ENCODE measurements around the gene C4B. TPM values are rescaled to one million over a fixed set of nuclear protein-coding genes. Genes with fewer than 3 reads are reported as not detected.
"Not testable (repeated sequence)": the region's sequence is repeated elsewhere in the genome, so short reads cannot be mapped to it uniquely, and the experiment has no call there.

The C4B gene
- total and polyA plus RNA-seq, 7 experiments from 2014 or later: 0.59 to 8.5 (median 7.6) TPM; not detected in 1

DNA sequence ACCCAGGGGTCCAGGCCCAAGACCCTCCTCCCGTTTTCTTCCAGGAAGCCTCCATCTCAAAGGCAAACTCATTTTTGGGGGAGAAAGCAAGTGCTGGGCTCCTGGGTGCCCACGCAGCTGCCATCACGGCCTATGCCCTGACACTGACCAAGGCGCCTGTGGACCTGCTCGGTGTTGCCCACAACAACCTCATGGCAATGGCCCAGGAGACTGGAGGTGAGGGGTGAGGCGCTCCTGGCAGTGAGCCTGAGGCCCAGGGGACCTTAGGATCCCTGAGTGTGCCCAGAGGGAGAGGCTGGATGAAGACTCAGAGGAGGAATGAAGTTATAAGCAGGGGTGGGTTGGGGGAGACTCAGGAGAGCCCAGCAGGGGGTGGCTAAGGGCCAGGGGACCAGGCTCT, 18.2 kb upstream of the C4B start:
- intact Hi-C loops (cut with micrococcal nuclease); ATAC-seq; POLR2A ChIA-PET; H3K27ac ChIP-seq (ENCODE audit: low read depth, low read length); H3K36me3 Mint-ChIP-seq; CTCF ChIA-PET; H3K4me1 Mint-ChIP-seq; H3K4me1 ChIP-seq (ENCODE audit: control insufficient read depth in 2 of 2, insufficient read depth in 2 of 2, low read length in 2 of 2); DNase-seq; H3K27me3 Mint-ChIP-seq; H3K9me3 Mint-ChIP-seq; H3K4me3 ChIP-seq (ENCODE audit: low read length); H3K36me3 ChIP-seq (ENCODE audit: control insufficient read depth in 2 of 3, insufficient read depth in 3 of 3, low read length in 3 of 3); H3K4me3 Mint-ChIP-seq; H3K27me3 ChIP-seq (ENCODE audit: control insufficient read depth in 2 of 2, insufficient read depth in 2 of 2, low read length in 2 of 2); H3K27ac Mint-ChIP-seq; H3K9me3 ChIP-seq (ENCODE audit: control insufficient read depth in 2 of 3, low read length in 3 of 3): not testable (repeated sequence)

DNA sequence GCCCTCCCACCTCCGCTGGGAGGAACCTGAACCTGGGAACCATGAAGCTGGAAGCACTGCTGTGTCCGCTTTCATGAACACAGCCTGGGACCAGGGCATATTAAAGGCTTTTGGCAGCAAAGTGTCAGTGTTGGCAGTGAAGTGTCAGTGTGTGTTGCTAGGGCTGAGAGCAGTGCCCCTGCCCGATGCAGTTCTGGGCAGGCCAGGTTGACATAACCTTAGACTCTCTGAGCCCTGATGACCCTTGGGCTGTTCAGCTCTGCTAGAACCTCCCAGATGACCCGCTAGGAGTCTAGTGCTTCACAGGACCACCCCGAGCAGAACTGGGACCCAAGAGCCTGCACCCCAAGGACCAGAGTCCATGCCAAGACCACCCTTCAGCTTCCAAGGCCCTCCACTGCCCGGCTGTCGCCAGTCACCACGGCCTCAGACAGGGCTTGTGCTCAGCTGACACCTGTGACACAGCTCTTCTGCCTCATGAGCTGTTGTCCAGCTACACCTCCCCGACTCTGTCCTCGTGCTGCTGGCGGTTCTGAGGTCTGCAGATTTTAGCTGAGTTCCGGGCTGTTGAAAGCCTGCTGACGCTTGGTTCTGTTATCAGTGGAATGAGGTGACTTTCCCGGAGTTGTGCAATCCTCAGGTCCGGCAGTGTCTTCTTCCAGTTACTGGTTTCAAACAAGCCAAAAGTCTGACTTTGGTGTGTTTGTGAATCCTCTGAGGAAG, 11.9 kb upstream of the C4B start:
- POLR2A ChIA-PET; intact Hi-C loops (cut with micrococcal nuclease); H3K27ac Mint-ChIP-seq; DNase-seq; H3K4me3 Mint-ChIP-seq; H3K9me3 ChIP-seq (ENCODE audit: control insufficient read depth in 2 of 3, low read length in 3 of 3); H3K4me1 ChIP-seq (ENCODE audit: control insufficient read depth in 2 of 2, insufficient read depth in 2 of 2, low read length in 2 of 2); H3K9me3 Mint-ChIP-seq; H3K36me3 Mint-ChIP-seq; H3K4me3 ChIP-seq (ENCODE audit: low read length); H3K36me3 ChIP-seq (ENCODE audit: control insufficient read depth in 2 of 3, insufficient read depth in 3 of 3, low read length in 3 of 3); H3K27me3 ChIP-seq (ENCODE audit: control insufficient read depth in 2 of 2, insufficient read depth in 2 of 2, low read length in 2 of 2); H3K27ac ChIP-seq (ENCODE audit: low read depth, low read length); H3K27me3 Mint-ChIP-seq; CTCF ChIA-PET: not testable (repeated sequence)
- peak; percentile 31 for ATAC-seq
- H3K4me1 Mint-ChIP-seq: peaks cover 0 to 11% (median 9%) of the 10 kb centered on the region in 7 donors

DNA sequence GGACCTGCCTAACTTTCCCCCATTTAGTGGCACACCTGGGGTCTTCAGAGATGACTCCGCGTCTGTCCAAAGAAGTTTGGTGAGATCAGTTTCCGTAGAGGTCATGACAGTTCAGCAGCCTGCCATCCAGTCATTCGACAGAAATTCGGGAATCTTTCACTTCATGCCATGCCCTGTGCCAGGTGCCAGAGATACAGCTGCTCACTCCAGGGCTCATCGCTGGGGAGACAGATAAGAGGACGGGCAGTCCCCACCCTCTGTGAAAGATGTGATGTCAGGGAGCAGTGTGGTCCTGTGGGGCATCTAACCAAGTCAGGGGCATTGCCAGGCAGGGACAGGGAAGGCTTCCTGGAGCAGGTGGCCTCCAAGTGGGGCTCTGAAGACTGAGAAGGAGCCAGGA, 11.3 kb upstream of the C4B start:
- H3K4me1 ChIP-seq (ENCODE audit: control insufficient read depth in 2 of 2, insufficient read depth in 2 of 2, low read length in 2 of 2); H3K27me3 ChIP-seq (ENCODE audit: control insufficient read depth in 2 of 2, insufficient read depth in 2 of 2, low read length in 2 of 2); POLR2A ChIA-PET; intact Hi-C loops (cut with micrococcal nuclease); H3K4me3 Mint-ChIP-seq; H3K27ac ChIP-seq (ENCODE audit: low read depth, low read length); DNase-seq; H3K9me3 Mint-ChIP-seq; H3K4me3 ChIP-seq (ENCODE audit: low read length); H3K27me3 Mint-ChIP-seq; ATAC-seq; H3K36me3 Mint-ChIP-seq; CTCF ChIA-PET; H3K36me3 ChIP-seq (ENCODE audit: control insufficient read depth in 2 of 3, insufficient read depth in 3 of 3, low read length in 3 of 3); H3K9me3 ChIP-seq (ENCODE audit: control insufficient read depth in 2 of 3, low read length in 3 of 3); H3K27ac Mint-ChIP-seq: not testable (repeated sequence)
- H3K4me1 Mint-ChIP-seq: peaks cover 0 to 11% (median 9%) of the 10 kb centered on the region in 7 donors

DNA sequence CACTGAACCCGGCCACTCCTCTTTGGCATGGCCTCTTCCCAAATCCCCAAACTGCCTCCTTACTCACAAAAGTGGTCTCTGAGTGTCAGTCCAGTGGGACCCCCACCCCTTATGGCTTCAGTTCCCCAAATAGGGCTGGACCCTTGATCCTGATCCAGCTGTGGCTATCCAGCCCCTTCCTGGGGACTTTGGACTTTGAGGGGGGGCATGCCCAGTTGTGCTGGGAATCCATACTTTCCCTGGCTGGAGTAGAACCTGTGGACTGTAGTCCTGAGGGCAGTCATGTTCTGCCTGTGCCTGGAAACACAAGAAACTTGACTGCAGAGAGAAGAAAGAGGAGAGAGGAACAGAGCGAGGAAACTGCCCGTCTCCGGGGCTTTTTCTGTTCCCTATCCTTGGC, 10.2 kb upstream of the C4B start:
- H3K27ac ChIP-seq (ENCODE audit: low read depth, low read length); H3K36me3 ChIP-seq (ENCODE audit: control insufficient read depth in 2 of 3, insufficient read depth in 3 of 3, low read length in 3 of 3); H3K27me3 ChIP-seq (ENCODE audit: control insufficient read depth in 2 of 2, insufficient read depth in 2 of 2, low read length in 2 of 2); H3K4me1 ChIP-seq (ENCODE audit: control insufficient read depth in 2 of 2, insufficient read depth in 2 of 2, low read length in 2 of 2); DNase-seq; H3K27me3 Mint-ChIP-seq; H3K9me3 Mint-ChIP-seq; intact Hi-C loops (cut with micrococcal nuclease); CTCF ChIA-PET; ATAC-seq; H3K4me3 ChIP-seq (ENCODE audit: low read length); H3K36me3 Mint-ChIP-seq; H3K9me3 ChIP-seq (ENCODE audit: control insufficient read depth in 2 of 3, low read length in 3 of 3); POLR2A ChIA-PET: not testable (repeated sequence)
- Mint-ChIP-seq H3K27ac (peak overlapping the region in 4 of 9 donors; percentile 61 to 84 (median 76)), H3K4me3 (peak overlapping the region in 2 of 10 donors; percentile 35 to 52), H3K4me1 (peaks cover 0 to 11% (median 9%) of the 10 kb centered on the region in 7 donors)

DNA sequence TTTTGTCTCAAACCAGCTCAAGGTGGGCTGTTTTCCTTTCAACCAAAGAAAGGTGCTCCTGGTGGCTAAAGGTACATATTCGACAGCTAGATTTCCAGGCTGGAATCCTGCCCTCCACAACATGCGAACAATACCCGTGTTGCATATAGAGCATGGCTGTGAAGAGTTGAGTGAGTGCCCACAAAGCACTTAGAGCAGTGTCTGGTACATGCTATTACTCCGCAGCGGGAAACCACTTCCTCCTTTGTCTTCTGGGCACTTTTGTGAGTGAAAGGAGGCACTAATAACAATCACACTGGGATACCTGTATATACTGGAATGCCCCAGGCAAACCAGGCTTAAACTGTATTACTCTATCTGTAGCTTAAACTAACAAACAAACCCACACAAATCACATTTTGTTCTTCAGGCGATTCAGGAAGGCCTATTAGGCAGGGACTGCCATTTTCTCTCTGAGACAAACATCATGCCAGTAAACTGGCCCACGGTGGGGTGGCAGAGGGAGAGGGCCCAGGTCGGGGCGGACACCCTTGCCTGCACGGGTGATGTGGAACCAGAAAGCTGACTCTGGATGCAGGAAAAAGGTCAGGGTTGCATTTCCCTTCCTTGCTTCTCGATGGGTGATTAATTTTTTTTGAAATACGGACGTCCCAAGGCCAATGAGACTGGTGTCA, 9.6 kb upstream of the C4B start:
- H3K27ac ChIP-seq (ENCODE audit: low read depth, low read length); H3K4me1 ChIP-seq (ENCODE audit: control insufficient read depth in 2 of 2, insufficient read depth in 2 of 2, low read length in 2 of 2); H3K9me3 Mint-ChIP-seq; H3K9me3 ChIP-seq (ENCODE audit: control insufficient read depth in 2 of 3, low read length in 3 of 3); H3K36me3 Mint-ChIP-seq; POLR2A ChIA-PET; intact Hi-C loops (cut with micrococcal nuclease); CTCF ChIA-PET; H3K27me3 ChIP-seq (ENCODE audit: control insufficient read depth in 2 of 2, insufficient read depth in 2 of 2, low read length in 2 of 2); H3K4me3 ChIP-seq (ENCODE audit: low read length); H3K36me3 ChIP-seq (ENCODE audit: control insufficient read depth in 2 of 3, insufficient read depth in 3 of 3, low read length in 3 of 3); H3K27me3 Mint-ChIP-seq: not testable (repeated sequence)
- H3K4me1 Mint-ChIP-seq: peaks cover 0 to 11% (median 9%) of the 10 kb centered on the region in 7 donors
- peak overlapping the region in 8 of 9 donors; percentile 61 to 90 (median 82) for H3K27ac Mint-ChIP-seq
- peak overlapping the region in 6 of 10 donors; percentile 35 to 76 (median 50) for H3K4me3 Mint-ChIP-seq
- peak; percentile 79 for ATAC-seq
- peak in 2 of 9 donors; percentile 11 to 18 for DNase-seq

DNA sequence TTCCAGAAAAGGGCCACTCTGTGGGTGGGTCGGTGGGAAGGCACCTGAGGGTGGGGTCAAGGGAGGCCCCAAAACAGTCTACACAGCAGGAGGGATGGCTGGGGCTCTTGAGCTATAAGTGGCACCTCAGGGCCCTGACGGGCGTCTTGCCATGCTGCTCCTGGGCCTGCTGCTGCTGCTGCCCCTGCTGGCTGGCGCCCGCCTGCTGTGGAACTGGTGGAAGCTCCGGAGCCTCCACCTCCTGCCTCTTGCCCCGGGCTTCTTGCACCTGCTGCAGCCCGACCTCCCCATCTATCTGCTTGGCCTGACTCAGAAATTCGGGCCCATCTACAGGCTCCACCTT, 9.1 kb upstream of the C4B start:
- POLR2A ChIA-PET; CTCF ChIA-PET; H3K36me3 ChIP-seq (ENCODE audit: control insufficient read depth in 2 of 3, insufficient read depth in 3 of 3, low read length in 3 of 3); H3K27ac ChIP-seq (ENCODE audit: low read depth, low read length); H3K4me3 ChIP-seq (ENCODE audit: low read length); H3K27me3 Mint-ChIP-seq; H3K27me3 ChIP-seq (ENCODE audit: control insufficient read depth in 2 of 2, insufficient read depth in 2 of 2, low read length in 2 of 2); ATAC-seq; intact Hi-C loops (cut with micrococcal nuclease); H3K36me3 Mint-ChIP-seq; H3K9me3 Mint-ChIP-seq; H3K4me1 ChIP-seq (ENCODE audit: control insufficient read depth in 2 of 2, insufficient read depth in 2 of 2, low read length in 2 of 2); H3K9me3 ChIP-seq (ENCODE audit: control insufficient read depth in 2 of 3, low read length in 3 of 3): not testable (repeated sequence)
- H3K4me1 Mint-ChIP-seq: peaks cover 0 to 11% (median 9%) of the 10 kb centered on the region in 7 donors
- peak in 1 of 9 donors; percentile 6 for DNase-seq
- H3K4me3 Mint-ChIP-seq: peak overlapping the region in 1 of 10 donors; percentile 52
- peak overlapping the region in 4 of 9 donors; percentile 61 to 90 (median 82) for H3K27ac Mint-ChIP-seq

DNA sequence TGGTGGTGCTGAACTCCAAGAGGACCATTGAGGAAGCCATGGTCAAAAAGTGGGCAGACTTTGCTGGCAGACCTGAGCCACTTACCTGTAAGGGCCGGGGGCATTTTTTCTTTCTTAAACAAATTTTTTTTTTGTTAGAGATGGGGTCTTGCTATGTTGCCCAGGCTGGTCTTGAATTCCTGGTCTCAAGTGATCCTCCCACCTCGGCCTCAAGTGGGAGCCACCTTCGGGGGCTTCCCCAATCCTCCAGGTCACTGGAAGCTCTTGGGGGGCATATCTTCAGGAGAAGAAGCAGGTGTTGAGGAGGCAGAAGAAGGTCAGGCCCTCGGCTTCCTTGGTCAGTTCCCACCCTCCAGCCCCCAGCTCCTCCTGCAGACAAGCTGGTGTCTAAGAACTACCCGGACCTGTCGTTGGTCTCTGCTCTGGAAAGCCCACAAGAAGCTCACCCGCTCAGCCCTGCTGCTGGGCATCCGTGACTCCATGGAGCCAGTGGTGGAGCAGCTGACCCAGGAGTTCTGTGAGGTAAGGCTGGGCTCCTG, 8.5 kb upstream of the C4B start:
- H3K4me3 Mint-ChIP-seq; H3K36me3 ChIP-seq (ENCODE audit: control insufficient read depth in 2 of 3, insufficient read depth in 3 of 3, low read length in 3 of 3); H3K9me3 Mint-ChIP-seq; H3K27me3 ChIP-seq (ENCODE audit: control insufficient read depth in 2 of 2, insufficient read depth in 2 of 2, low read length in 2 of 2); H3K27ac Mint-ChIP-seq; CTCF ChIA-PET; ATAC-seq; POLR2A ChIA-PET; H3K4me3 ChIP-seq (ENCODE audit: low read length); H3K27ac ChIP-seq (ENCODE audit: low read depth, low read length); H3K27me3 Mint-ChIP-seq; intact Hi-C loops (cut with micrococcal nuclease); H3K9me3 ChIP-seq (ENCODE audit: control insufficient read depth in 2 of 3, low read length in 3 of 3); H3K36me3 Mint-ChIP-seq; H3K4me1 ChIP-seq (ENCODE audit: control insufficient read depth in 2 of 2, insufficient read depth in 2 of 2, low read length in 2 of 2): not testable (repeated sequence)
- H3K4me1 Mint-ChIP-seq: peaks cover 0 to 11% (median 9%) of the 10 kb centered on the region in 7 donors
- DNase-seq: peak in 1 of 9 donors; percentile 7
